Left cardiac atrium (tissue), 4 donors: ENCODE measurements around the gene FBXO11. TPM values are rescaled to one million over a fixed set of nuclear protein-coding genes. Genes with fewer than 3 reads are reported as not detected.

ENCODE experiments used
- ATAC-seq, 2 donors: fragments of 200-7000 bp; cut with Tn5 transposase; one replicate each; pipeline ENCODE4 v1.9.1; 2020; ENCODE audit warnings: mild to moderate bottlenecking in 2 of 2, moderate library complexity in 2 of 2
- DNase-seq: peaks from one replicate; pipeline ENCODE4 v3.0.0-alpha.2; 2020
- intact Hi-C, 2 donors: fragments of 100-400 bp; cut with DNase I; formaldehyde crosslinking; loops; one replicate each; pipeline versions ENCODE4 v1.14.1 to v1.15.1; 2022 to 2023
- total RNA-seq, 2 donors: library from RNA; stranded (reverse); fragmentation: NEBNext Ultra II Directional; extraction: Animal tissue kit (Norgen Biotek cat#: 25700); gene quantifications; one replicate each; pipeline ENCODE4 v1.2.1, GENCODE V29; 2021
- donor health status: DM: no; HTN: yes; CAD: no.
- donor health status: DM: no; HTN: yes; CAD: no; lungs with severe emphysema.
- donor health status: DM: yes; HTN: yes; CAD: no.
- donor health status: Dilated cardiomyopathy.

FBXO11 gene
- total RNA-seq, 2 donors from 2014 or later: 42.9 to 48.5 TPM

DNA sequence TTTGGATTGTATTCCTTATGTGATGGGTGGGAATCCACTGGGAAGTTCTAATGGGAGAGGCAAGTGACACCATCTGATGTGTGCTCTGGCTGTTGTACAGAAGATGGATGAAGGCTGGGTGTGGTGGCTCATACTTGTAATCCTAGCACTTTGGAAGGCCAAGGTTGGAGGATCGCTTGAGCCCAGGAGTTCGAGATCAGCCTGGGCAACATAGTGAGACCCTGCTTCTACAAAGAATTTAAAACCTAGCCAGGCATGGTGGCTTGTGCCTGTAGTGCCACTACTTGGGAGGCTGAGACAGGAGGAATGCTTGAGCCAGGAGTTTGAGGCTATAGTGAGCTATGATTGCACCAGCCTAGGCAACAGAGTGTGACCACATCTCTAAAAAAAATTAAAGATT, 134.0 kb downstream of the FBXO11 start:
- intact Hi-C loops: no loop called here
- DNase-seq: no peak
- no peak for ATAC-seq

DNA sequence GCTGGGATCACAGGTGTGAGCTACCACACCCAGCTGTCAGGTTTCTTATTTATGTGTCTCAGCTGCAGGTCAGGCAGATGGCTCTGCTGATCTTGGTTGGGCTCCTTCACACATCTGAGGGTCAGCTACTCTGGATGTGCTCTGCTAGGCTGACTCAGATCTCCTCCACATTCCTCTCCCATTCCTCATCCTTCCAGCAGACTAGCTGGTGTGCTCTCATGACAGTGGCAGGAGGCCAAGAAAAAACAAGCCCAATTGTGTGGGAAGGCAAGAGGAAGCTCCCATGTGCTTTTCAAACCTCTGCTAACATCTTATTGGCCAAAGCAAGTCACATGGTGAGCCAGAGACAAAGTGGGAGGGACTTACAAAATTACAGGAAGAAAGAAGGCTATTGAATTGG, 135.1 kb downstream of the FBXO11 start:
- intact Hi-C loops: no loop called here
- DNase-seq: no peak
- no peak for ATAC-seq

DNA sequence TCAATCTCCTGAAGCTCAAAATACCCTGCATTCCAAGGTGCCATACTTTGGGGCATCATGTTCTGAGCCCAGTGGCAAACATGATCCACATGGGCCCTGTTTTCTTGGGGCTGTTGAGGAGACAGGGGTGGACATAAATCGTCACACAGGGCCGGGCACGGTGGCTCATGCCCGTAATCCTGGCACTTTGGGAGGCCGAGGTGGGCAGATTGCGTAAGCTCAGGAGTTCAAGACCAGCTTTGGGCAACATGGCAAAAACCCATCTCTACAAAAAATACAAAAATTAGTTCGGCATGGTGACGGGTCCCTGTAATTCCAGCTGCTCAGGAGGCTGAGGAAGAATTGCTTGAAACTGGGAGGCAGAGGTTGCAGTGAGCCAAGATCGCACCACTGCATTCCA, 137.0 kb downstream of the FBXO11 start:
- no peak for ATAC-seq
- intact Hi-C loops: loop anchor here in 1 of 2 donors (5.0 kb wide), 1 partner anchor 332 kb away; no protein-coding TSS in a partner anchor
- no peak for DNase-seq

DNA sequence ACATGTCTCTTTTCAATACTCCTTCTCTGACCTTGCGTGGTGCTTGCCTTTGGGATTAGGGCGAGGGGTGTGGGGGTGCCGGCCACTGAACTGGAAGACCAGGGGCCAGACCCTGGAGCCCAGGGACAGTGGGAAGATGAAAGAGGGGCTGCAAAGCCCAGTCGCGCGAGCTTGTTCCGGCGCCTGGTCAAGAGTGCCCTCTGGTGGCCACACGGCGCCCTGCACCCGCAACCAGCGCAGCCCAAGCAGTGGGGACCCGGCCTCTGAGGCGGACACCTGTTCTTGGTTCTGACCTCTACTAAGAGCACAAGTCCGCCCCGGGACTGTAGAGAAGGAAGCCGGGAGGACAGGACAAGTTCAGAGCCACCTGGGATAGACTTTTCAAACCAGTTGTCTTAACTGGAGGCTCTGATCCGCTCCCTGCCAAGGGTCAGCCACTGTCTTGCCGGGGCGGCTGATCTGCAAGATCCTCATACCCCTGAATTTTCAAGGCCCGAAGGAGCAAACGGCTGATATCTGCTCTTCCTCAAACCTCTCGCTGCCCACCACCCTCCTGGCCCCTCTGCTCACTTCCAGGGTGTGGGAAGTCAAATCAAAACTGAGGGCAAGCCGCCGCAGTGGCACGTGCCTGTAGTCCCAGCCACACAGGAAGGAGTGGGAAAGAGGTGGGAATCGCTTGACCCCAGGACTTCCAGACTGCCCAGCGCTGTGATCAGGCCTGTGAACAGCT, 138.3 kb downstream of the FBXO11 start:
- DNase-seq: peak; percentile 60
- ATAC-seq: peak; percentile 85 to 92
- intact Hi-C loops: loop anchor here (1.0 to 5.0 kb wide), 2 partner anchors 330 to 331 kb away; no protein-coding TSS in a partner anchor

DNA sequence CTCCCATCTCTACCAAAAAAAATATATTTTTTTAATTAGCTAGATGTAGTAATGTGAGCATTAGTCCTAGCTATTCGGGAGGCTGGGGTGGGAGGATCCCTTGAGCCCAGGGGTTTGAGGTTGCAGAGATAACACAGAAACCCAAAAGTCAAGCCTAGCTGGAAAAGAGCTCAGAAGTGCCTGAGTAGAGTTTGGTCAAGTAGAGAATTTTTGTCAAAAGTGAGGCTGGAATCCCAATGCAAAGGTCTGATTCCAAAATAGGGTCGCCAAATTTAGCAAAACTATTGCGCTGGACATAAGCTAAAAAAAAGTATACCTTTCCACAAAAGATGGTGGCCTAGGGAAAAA, 138.8 kb downstream of the FBXO11 start:
- no peak for ATAC-seq
- no peak for DNase-seq
- intact Hi-C loops: loop anchor here in 1 of 2 donors (5.0 kb wide), 1 partner anchor 330 kb away; no protein-coding TSS in a partner anchor

DNA sequence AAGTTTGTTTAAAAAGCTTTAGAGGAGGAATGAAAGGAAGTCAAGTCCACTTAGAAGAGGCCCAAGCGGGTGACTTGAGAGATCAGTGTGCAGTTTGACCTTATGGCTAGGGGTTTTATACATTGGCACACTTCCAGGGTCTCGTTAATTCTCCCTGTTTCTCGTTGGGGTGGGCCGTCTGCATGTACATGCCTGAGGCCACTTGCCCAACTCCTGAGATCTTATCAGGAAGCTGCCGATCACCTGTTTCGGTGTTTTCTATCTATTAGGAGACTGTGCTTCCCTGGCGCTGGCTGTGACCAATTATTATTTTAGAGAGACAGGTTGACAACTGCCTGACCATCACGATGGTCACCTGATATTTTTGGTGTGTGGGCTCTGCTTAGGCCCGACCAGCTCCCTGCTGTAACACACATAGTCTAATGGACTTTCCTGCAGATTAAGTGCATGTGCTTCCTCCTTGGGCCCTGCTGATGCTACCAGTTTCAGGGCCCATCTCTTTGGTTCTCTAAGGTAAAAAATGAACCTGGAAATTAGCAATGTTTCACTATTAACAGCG, 154.4 kb downstream of the FBXO11 start:
- DNase-seq: no peak
- intact Hi-C loops: no loop called here
- ATAC-seq: no peak

DNA sequence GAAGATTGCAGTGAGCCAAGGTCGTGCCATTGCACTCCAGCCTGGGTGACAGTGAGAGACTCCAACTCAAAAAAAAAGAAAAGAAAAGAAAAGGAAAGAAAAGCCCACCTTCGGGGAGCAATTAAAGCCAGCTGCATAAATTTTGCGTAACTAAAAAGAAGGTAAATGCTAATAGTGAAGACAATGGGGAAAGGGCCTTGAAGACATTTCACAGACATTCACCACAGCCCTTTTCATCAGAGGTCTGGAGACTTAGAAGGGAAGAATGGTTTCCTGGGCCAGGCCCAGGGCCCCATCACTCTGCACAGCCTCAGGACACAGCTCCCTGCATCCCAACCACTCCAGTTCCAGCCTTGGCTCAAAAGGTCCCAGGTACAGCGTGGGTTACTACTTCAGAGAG, 158.4 kb downstream of the FBXO11 start:
- ATAC-seq (no peak), DNase-seq (no peak)
- intact Hi-C loops: no loop called here

DNA sequence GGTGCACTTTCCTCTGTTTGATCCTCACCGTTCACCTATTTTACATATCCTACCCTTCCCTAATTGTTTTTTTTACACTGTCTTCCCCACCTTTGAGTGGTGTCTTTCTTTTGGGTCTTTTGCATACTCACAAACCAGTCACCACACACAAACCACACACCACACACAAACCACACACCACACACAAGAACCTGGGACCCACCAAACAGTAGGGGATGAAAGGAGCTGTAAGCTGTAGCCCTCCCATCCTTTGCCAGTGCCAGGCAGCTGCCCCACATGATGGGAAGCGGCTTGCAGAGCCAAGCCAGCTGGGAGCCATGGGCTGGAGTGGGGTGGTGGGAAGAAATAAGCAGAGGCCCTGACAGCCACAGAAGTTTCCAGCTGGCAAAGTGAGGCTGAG, 162.2 kb downstream of the FBXO11 start:
- DNase-seq (no peak), ATAC-seq (no peak)
- intact Hi-C loops: no loop called here

DNA sequence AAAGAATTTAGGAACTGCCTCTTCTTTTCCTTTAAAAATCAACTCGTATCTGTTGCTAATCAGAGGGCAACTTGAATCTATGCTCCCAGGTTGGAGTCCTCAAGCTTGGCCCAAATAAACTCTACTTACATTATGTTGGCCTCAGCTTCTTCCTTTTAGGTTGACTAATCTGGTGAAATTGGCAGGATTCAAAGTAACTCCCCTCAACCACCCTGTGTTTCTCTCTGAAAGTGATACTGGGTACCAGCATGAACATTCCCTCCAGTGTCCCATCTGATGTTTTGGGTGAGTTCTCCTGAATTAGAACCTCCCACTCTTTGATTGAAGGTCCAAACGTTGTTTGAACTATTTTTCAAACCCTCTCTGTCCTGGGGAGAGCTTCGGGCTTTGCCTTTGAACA, 164.7 kb downstream of the FBXO11 start:
- ATAC-seq: no peak
- intact Hi-C loops: no loop called here
- DNase-seq: no peak

DNA sequence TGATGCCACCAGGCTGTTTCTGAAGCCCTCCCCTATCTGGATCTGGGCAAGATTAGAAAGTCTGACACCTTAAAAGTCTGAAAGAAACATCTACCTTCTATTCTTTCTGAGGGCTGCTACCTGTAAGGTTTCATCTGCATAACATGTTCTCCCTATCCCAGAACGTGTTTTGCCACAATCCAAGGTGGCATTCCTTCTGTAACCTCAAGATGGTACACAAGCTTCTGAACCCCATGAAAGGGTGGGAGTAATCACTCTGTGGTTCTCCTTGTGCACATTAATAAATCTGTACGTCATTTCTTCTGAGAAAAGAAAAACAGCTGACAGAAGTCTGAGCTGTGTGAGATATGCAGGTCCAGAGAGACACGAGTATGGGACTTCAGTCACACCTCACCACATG, 165.2 kb downstream of the FBXO11 start:
- no peak for DNase-seq
- no peak for ATAC-seq

More for the DNA sequence above, 165.2 kb downstream of the FBXO11 start:
- intact Hi-C loops: no loop called here

Other genes with a start within 250 kb of the FBXO11 start
- gene MSH6, start 123.4 kb downstream of the FBXO11 start, total RNA-seq: 10 to 100 TPM; 24.9 to 25.2 TPM